GM19452 (cell line): ENCODE measurements around the gene MAVS.
A peak's percentile ranks its signal among the peaks of the same experiment; 100 is the strongest.
"Not testable (repeated sequence)": the region's sequence is repeated elsewhere in the genome, so short reads cannot be mapped to it uniquely, and the experiment has no call there.

Experiments
- ATAC-seq: cut with Tn5 transposase; IDR thresholded peaks from one replicate; pipeline ENCODE4 v1.9.1; 2021; ENCODE audit not compliant: unreplicated experiment

MAVS gene

DNA sequence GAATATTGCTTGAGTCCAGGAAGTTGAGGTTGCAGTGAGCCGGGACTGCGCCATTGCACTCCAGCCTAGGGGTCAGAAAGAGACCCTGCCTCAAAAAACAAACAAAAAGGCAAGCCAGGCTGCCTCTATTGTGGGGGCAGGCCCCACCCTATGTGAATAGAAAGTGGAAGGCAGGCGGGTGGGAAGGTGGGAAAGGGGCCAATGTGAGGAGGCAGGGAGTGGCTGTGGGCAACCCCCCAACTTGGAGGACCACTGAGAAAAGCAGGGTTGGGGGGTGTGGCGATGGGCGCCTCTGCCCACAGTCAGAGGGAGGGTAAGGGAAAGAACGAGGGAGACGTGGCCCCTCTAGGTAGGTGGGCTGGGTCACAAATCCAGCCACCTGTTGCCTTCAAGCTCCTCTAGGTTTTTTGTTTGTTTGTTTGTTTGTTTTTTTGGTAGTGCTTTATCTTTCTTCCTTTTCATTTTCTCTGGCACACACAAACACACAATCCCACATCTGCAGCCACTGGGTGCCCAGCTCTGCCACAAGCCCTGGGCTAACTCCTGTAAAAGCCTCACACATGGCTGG lies 31.6 kb upstream of the MAVS start:
- ATAC-seq, result no peak

DNA sequence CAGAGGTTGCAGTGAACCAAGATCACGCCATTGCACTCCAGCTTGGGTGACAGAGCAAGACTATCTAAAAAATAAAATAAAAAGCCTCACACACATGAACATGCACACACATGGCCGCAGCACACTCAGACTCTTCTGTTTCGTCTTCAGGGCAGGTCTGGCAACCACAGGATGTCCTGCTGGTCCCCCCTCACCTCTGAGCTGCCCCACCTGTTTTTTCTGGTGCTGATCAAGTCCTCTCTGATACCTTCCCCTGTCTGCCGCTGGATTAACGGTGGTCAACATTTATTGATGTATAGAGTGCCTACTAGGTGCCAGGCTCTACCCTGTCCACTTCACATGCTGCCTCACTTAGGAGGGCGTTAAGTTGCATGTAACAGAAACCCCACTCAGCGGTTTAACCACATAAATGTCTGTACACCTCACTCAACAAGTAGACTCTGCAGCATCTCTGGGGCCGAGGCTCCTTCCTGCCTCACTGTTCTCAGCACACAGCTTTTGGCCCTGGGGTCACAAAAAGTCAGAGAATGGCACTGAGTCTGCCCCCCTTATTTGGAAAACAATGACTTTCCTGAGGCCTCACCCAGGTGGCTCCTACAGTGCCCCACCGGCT lies 30.8 kb upstream of the MAVS start:
- no peak for ATAC-seq

DNA sequence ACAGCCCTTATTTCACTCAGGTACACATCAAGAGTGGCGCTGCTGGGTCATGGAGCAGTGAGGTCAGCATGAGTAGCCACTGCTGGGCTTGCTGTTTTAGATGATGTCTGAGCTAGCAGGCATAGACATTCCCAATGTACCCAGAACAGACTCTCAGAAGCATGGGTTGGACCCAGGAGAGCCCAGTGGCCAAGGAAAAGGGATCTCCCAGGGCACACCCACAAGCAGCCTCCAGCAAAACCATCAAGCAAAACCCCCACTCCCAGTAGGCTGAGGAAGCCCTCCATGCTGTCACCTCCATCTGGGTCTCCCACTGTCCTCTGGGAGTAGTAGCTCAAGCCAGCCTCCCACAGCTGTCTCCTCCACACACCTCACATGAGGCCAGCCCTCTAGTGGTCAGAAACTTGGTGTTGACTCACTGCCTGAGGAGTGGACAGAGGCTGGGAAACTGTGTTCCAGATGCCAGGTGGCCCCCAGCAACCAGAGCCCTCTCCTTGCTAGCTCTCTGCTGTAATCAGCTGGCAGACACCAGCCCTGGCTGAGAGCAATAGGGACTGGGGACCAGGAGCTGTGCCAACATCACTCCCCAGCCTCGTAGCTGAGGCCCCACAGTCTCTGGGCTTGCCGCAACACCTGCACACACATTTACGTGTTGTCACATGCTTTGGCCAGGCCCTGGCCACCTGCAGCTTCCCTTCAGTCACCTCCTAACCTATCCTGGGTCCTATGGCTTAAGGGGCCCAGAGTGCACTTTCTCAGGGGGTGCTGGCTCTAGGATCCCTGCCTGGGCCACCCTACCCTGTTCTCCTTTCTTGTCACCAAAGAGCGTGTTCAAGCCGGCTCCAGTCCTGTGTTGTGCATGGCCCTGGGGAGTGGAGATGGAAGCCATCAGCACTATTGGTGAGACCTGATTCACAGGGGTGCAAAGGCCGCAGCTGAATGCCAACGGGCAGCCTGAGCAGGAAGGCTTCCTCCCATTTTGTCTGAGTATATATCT lies 28.2 kb upstream of the MAVS start:
- no peak for ATAC-seq

DNA sequence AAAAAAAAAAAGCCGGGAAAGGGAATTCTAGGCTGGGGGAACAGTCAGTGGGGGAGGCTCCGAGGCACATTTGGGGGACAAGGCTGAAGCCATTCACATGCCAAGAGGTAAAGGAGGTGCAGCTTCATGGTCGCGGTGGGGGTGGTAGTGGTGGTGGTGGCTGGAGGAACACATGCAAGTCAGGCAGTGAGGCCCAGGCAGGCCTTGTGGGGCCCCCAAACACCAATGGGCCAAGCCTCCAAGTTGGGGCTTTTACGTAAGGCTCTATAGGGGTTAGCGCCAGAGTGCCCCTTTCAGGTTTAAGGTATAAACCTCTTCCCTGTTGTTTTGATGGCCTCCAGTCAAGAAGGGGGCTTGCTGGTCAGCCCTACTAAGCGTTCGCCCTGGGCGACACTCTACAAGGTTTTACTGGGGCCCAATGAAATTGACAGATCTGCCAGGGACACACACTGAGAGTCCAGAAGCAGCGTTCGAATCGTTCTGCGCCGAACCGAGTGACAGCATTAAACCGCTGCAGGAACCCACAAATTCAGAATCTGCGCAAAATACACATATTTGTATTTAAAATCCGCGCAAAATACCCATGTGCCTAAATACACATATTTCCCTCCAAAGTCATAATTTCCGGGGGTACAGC lies 27.1 kb upstream of the MAVS start:
- no peak for ATAC-seq

DNA sequence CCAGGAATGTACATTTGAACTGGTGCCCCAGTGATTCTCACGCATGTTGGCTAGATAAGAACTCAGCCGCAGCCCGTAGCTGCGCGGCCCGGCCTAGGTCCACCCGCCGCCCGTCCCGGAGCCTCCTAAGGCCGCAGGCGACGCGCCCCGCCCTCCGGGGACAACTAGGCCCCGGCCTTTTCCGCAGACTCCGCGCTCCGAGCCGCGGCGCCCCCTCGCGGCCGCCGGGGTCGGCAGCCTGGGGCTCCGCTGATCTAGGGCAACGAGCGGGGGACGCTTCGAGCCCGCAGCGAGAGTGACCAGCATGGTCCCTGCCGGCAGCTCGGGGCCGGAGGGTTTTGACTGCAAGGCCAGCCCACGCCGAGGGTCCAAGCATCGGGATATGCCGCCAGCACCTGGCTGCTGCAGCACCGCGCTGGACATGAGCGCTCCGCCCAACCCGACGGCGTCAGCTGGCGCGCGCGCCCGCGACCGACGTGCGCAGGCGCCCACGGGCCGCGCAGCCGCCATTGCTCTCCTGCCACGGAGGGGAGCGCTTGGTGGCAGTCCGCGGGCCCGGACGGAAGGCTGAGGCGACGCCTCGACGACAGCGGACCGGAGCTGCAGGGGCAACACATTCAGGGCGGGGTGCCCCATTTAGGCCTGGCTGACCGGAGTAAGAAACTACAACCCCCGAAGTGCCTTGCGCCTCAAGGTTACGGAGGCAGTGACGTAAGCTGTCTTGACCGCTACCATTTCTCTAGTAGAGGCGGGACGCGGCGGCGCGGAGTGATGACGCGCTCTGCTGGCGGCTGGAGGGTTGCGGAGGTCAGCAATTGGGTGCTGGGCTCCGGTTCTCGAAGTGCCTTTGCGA lies 26.4 kb upstream of the MAVS start, which contains the start of gene AP5S1:
Gene AP5S1 (plus strand): TSS at position 500 of the 853 bp plus-strand sequence. CDS start 1,571 bp downstream, outside the sequence.
- peak; percentile 85 for ATAC-seq

DNA sequence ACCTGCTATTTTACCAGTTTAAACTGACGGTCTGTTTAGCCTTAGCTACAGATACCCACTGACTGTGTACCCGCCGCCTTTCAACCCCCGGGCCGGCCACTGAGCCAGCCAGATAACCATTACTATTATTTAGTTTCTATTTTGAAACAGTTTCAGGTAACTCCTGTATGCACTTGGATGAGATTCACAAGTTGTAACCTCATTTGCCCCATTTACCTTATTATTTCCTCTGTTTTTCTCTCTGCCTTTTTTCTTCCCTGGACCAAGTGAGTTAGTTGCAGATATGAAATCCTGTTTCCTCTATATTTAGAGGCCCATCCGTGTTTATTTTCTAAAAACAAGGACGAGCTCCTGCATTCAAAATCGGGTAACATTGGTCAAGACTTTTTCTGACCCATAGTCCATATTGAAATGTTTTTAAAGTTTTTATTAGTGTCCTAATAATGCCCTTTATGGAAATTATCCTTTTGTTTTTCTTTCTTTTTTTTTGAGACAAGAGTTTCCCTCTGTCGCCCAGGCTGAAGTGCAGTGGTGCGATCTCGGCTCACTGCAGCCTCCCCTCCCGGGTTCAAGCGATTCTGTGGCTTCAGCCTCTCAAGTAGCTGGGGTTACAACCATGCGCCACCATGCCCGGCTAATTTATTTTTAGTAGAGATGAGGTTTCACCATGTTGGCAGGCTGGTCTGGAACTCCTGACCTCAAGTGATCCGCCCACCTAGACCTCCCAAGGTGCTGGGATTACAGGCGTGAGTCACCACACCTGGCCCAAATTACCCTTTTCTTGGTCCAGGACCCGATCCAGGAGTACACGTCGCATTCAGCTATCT lies 25.5 kb upstream of the MAVS start:
- no peak for ATAC-seq

DNA sequence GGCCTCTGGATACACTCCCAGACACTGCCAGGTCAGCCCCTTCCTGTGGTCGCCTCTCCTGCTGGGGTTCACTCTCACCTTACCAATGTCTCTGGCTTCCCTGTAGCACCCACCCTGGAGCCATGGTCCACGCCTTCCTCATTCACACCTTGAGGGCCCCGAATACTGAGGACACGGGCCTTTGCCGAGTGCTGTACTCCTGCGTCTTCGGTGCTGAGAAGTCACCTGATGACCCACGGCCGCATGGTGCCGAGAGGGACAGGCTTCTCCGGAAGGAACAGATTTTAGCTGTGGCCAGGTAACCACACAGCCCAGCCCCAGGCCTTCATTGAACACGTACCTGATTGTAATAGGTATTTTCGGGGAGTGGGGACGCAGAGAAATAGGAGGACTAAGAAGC lies 24.6 kb upstream of the MAVS start:
- ATAC-seq, result no peak

DNA sequence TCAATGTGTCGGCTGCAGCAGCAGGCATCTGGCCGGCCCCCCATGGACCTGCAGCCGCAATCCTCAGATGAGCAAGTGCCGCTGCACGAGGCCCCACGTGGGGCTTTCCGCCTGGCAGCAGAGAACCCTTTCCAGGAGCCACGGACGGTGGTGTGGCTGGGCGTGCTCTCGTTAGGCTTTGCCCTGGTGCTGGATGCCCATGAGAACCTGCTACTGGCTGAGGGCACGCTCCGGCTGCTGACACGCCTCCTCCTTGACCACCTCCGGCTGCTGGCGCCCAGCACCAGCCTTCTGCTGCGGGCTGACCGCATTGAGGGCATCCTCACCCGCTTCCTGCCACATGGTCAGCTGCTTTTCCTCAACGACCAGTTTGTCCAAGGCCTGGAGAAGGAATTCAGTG lies 22.8 kb upstream of the MAVS start:
- ATAC-seq, result no peak

DNA sequence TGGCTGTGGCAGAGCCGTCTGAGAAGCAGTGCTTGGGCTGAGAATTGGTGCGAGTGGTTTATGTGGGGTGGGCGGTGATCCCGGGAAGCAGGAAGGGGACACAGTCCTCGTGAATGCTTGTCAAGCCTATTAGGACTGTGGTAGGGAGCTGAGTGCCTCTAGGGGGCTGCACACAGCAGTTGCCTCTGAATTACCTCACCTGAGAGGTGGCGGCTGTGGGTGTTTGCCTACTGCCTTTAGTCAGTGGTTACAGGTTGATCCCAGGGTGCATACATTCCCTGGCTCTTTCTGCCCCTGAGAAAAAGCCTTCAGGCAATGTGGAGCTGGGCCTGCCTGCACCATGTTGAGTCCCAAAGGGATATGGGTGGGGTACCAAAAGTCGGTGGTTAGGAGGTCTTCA lies 21.1 kb upstream of the MAVS start:
- ATAC-seq, result no peak

DNA sequence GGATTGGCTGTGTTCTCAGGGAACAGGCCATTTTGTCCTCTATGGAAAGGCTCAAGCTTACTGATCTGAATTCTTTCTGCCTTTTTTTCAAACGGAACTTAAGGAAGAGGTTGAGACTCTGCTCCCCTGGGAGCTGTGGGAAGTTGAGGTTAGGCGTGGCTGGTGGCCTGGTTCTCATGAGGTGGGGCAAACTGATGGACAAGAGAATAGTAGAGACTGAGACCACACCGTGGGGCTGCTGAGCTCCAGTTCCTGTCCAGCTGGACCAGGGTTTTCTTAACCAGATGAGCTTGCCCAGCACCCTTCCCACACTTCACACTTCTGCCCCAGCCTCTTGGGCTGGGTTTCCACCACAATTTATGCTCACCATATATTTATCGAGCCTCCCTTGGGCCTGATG lies 20.2 kb upstream of the MAVS start:
- ATAC-seq, result no peak

DNA sequence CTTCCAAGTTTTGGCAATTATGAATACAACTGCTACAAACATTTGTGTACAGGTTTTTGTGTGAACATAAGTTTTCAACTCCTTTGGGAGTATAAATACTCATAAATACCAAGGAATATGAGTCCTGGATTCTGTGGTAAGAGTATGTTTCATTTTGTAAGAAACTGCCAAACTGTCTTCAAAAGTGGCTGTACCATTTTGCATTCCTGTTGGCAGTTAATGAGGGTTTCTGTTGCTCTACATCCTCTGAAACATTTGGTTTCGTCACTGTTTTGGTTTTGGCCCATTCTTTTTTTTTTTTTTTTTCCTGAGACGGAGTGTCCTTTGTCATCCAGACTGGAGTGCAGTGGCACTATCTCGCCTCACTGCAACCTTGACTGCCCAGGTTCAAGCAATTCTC lies 17.8 kb upstream of the MAVS start:
- ATAC-seq, result no peak

DNA sequence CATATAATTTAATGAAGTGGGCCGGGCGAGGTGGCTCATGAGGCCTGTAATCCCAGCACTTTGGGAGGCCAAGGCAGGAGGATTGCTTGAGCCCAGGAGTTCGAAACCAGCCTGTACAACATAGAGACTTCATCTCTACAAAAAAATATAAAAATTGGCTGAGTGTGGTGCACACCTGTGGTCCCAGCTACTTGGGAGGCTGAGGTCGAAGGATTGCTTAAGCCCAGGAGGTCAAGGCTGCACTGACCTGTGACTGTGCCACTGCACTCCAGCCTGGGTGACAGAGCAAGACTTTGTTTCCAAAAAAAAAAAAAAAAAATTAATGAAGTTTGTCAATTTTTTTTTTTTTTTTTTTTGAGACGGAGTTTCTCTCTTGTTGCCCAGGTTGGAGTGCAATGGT lies 16.7 kb upstream of the MAVS start:
- not testable (repeated sequence) for ATAC-seq

DNA sequence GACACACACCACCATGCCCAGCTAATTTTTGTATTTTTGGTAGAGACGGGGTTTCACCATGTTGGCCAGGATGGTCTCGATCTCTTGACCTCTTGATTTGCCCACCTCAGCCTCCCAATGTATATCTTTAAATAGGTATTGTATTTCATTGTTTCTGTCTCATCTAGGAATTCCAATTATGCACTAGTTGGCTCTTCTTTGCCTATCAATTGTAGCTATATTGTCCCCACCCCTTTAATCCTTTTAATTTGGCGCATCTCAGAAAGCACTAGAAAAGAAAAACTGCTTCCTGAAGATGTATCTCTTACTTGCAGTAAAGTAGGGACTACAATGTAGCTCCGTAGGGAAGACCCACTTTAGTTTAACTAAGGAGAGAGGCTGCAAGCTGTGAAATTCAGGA lies 10.5 kb upstream of the MAVS start:
- no peak for ATAC-seq

DNA sequence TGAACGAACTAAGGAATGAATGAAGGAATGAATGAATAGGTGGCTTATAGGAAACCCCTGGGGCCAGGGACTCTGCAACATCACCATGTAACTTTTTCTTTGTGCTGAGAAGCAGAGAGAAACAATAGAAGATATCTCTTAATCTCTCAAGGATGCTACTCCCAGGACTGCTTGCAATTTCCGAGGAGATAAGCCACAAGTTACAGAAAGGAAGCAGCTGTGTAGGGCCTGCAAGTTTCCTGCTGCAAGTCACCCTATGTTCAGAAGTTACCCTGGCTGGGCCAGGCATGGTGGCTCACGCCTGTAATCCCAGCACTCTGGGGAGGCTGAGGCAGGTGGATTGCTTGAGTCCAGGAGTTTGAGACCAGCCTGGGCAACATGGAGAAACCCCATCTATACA lies 7.3 kb upstream of the MAVS start:
- no peak for ATAC-seq

DNA sequence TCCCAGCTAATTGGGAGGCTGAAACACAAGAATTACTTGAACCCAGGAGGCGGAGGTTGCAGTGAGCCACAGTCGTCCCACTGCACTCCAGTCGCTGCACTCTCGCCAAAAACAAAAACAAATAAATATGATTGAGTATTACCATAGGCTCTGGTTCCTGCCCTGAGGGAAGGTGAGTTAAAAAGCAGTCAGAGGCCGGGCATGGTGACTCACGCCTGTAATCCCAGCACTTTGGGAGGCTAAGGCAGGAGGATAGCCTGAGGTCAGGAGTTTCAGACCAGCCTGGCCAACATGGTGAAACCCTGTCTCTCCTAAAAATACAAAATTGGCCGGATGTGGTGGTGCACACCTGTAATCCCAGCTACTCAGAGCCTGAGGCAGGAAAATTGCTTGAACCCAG lies 6.4 kb upstream of the MAVS start:
- ATAC-seq, result not testable (repeated sequence)

DNA sequence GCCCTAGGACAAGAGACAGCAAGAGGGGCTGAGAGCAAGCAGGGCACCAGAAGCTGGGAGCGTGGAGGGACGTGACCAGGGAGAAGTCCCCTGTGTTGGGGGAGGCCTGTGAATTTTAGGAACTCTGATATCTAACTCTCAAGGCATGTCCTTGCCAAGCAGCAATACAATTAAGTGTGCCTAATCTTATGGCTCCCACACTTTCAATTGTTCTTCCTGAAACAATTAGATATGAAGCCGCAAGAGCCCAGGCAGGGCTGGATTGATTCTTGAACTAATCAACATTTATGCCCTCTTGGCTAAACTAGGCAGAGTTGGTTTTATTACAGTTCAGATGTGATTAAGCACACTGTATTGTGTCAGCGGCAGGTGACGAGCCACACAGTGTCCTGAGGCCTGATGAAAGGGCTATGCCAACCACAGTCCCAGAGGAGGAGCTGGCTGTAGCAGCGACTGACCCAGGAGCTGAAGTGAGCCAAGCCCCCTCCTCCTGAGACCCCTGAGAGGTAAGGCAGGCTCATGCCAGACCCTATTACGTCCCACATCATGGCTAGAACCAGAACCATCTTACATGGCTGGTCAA lies 4.2 kb upstream of the MAVS start:
- ATAC-seq, result no peak

DNA sequence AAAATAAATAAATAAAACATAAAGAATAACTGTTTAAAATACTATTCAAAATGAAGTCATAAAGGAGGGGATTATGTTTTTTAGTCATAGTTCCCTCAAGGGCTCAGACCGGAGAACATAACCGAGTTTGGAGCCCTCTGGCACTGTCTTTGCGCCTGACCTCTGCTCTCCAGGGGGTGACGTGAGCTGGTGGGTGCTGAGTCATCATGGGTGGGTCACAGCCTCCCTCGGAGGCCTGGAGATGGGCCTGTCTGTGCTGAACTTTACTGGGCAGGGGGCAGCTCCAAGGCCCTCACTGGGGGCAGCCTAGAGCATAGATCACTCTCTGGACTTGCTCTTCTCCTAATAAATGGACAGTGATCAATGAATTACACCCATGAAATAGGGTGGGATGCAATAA lies 3.1 kb upstream of the MAVS start:
- ATAC-seq, result no peak

DNA sequence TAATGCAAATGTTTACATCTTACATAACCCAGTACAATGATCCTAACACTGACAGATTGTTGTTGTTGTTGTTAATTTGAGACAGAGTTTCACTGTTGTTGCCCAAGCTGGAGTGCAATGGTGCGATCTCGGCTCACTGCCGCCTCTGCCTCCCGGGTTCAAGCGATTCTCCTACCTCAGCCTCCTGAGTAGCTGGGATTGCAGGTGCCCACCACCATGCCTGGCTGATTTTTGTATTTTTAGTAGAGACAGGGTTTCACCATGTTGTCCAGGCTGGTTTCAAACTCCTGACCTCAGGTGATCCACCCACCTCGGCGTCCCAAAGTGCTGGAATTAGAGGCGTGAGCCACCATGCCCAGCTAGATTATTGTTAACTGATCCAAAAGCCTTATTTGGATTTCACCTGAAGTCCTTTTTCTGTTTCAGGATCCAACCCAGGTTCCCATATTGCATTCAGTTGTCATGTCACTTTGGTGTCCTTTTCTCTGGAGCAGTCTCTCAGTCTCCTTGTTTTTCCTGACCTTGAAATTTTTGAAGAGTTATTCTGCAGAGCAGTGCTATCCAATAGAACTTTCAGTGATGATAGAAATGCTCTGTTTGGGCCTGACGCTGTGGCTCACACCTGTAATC lies 2.5 kb upstream of the MAVS start:
- ATAC-seq, result not testable (repeated sequence)

DNA sequence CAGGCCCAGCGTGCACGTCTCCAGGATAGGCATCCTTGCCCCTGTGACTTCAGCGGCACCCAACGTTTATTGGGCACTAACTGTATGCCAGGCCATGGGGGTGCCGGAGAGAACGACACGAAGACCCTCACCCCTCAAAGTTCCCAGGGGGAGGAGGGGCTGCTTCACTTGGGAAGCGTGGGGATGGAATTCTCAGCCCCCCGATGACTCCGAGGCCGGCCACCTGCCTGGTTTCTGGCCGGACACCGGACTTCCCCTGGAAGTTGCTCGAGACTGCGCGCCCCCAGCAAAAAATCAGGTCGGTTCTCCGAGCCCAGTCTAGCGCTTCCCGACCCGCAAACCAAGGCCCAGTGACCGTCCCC lies 275 bp upstream of the MAVS start:
- no peak for ATAC-seq
